SK-N-SH treated with all-trans-retinoic acid at 6 μM for 48 hours (cell line): ENCODE results near the gene DDI2.

Experiments
- CREB5 ChIP-seq: fragments of 250-450 bp; sonication (Bioruptor Pico); IDR thresholded peaks from 2 replicates; pipeline ENCODE4 v1.5.1; 2020; ENCODE audit warnings: low read depth, mild to moderate bottlenecking, moderate library complexity
- ESRRG ChIP-seq: fragments of 250-450 bp; sonication (Bioruptor Pico); IDR thresholded peaks from 2 replicates; pipeline ENCODE4 v1.6.1; 2021; ENCODE audit warnings: mild to moderate bottlenecking
- PATZ1 ChIP-seq: fragments of 250-450 bp; sonication (Bioruptor Pico); IDR thresholded peaks from 2 replicates; pipeline ENCODE4 v1.8.0; 2020; ENCODE audit warnings: mild to moderate bottlenecking, moderate library complexity, borderline replicate concordance
- SNAI2 ChIP-seq: fragments of 250-450 bp; sonication (Bioruptor Pico); IDR thresholded peaks from 2 replicates; pipeline ENCODE4 v1.5.0; 2020; ENCODE audit warnings: mild to moderate bottlenecking, moderate library complexity
- ZNF565 ChIP-seq: fragments of 450-650 bp; formaldehyde crosslinking; conservative IDR thresholded peaks from 2 replicates; pipeline ENCODE4 v1.5.0; 2020; ENCODE audit warnings: low read depth, mild to moderate bottlenecking, moderate library complexity

- TF ChIP-seq ZNF565 (CRISPR knock-in tag) (no peak), PATZ1 (CRISPR knock-in tag) (no peak), ESRRG (CRISPR knock-in tag) (no peak), CREB5 (no peak), SNAI2 (CRISPR knock-in tag) (no peak)
Measured at GRCh38 chr1:15705184-15705566, 87.9 kb downstream of the DDI2 start.
